SK-N-SH (cell line): ENCODE measurements around the gene CYREN. TPM values are rescaled to one million over a fixed set of nuclear protein-coding genes. Genes with fewer than 3 reads are reported as not detected.

Experiments used
- CTCF ChIA-PET: fragments of 300-600, 350-600 bp; formaldehyde crosslinking; extraction: SDS; loops from one replicate; lab custom pipeline; 2021; lab: Yijun Ruan, JAX
- POLR2A ChIA-PET: fragments of 350-600 bp; sonication (Branson Sonifier 250); formaldehyde crosslinking; extraction: SDS; loops from one replicate; lab custom pipeline; 2020; ENCODE audit warnings: antibody characterized with exemption, inconsistent platforms; lab: Yijun Ruan, JAX
- DNase-seq: peaks from one replicate; pipeline ENCODE4 v3.0.0; 2012
- H2AFZ ChIP-seq: fragments of 200-600 bp; sonication (generic); 2 replicates; pipeline ENCODE4 v1.8.1; 2016; ENCODE audit warnings: antibody characterized with exemption, mild to moderate bottlenecking, low read depth
- H3F3A ChIP-seq: fragments of 200-600 bp; sonication (generic); replicated peaks from 2 replicates; pipeline ENCODE3; 2016; ENCODE audit warnings: antibody characterized with exemption, mild to moderate bottlenecking; ENCODE audit not compliant: insufficient read depth
- H3K27ac ChIP-seq, 2 experiments: fragments of 200-500 bp in 1 of 2; fragments of 200-600 bp in 1 of 2; sonication (Bioruptor generic) in 1 of 2; sonication (generic), shearing (Covaris generic) in 1 of 2; 2 replicates each; pipeline versions ENCODE4 v1.5.1 to v1.6.1; 2014 to 2016; ENCODE audit warnings: low read depth in 2 of 2, inconsistent platforms in 1 of 2, low read length in 1 of 2, mild to moderate bottlenecking in 1 of 2, mixed read lengths in 1 of 2
- H3K27me3 ChIP-seq: fragments of 200-600 bp; sonication (generic), shearing (Covaris generic); 2 replicates; pipeline ENCODE4 v1.6.1; 2016; ENCODE audit warnings: mixed run types; ENCODE audit not compliant: insufficient read depth
- H3K36me3 ChIP-seq, 2 experiments: fragments of 200-500 bp in 1 of 2; fragments of 200-600 bp in 1 of 2; sonication (Bioruptor generic) in 1 of 2; sonication (generic) in 1 of 2; replicated peaks in 1 of 2; 2 replicates each; pipeline versions ENCODE3 to v1.5.1; 2014 to 2016; ENCODE audit warnings: low read length in 1 of 2, mild to moderate bottlenecking in 1 of 2; ENCODE audit not compliant: insufficient read depth in 2 of 2, control insufficient read depth in 1 of 2
- H3K4me1 ChIP-seq, 2 experiments: fragments of 200-500 bp in 1 of 2; fragments of 200-600 bp in 1 of 2; sonication (Bioruptor generic) in 1 of 2; sonication (generic), shearing (Covaris generic) in 1 of 2; 2 replicates each; pipeline versions ENCODE4 v1.5.1 to v1.6.1; 2014 to 2016; ENCODE audit warnings: low read depth in 1 of 2, low read length in 1 of 2, mixed run types in 1 of 2; ENCODE audit not compliant: insufficient read depth in 2 of 2, control insufficient read depth in 1 of 2
- H3K4me2 ChIP-seq: fragments of 200-600 bp; sonication (generic), shearing (Covaris generic); 2 replicates; pipeline ENCODE4 v1.6.1; 2017; ENCODE audit warnings: mixed run types
- H3K4me3 ChIP-seq, 2 experiments: fragments of 200-500 bp in 1 of 2; fragments of 200-600 bp in 1 of 2; sonication (Bioruptor generic) in 1 of 2; sonication (generic), shearing (Covaris generic) in 1 of 2; 2 replicates each; pipeline versions ENCODE4 v1.5.1 to v1.8.1; 2014 to 2016; ENCODE audit warnings: low read depth in 2 of 2, inconsistent platforms in 1 of 2, low read length in 1 of 2, mild to moderate bottlenecking in 1 of 2, mixed read lengths in 1 of 2, moderate library complexity in 1 of 2
- H3K79me2 ChIP-seq: fragments of 200-600 bp; sonication (generic); 2 replicates; pipeline ENCODE4 v1.8.1; 2017; ENCODE audit warnings: mild to moderate bottlenecking; ENCODE audit not compliant: insufficient read depth
- H3K9ac ChIP-seq: fragments of 200-600 bp; sonication (generic); 2 replicates; pipeline ENCODE4 v1.6.1; 2017; ENCODE audit warnings: mixed run types
- H3K9me2 ChIP-seq: fragments of 200-600 bp; sonication (generic); 2 replicates; pipeline ENCODE4 v1.6.1; 2017; ENCODE audit warnings: mixed run types
- H3K9me3 ChIP-seq: fragments of 200-600 bp; sonication (generic); 2 replicates; pipeline ENCODE4 v1.6.1; 2017; ENCODE audit warnings: mixed run types, mild to moderate bottlenecking, moderate library complexity
- H4K20me1 ChIP-seq: fragments of 200-600 bp; sonication (generic); 2 replicates; pipeline ENCODE4 v1.6.1; 2017; ENCODE audit warnings: mild to moderate bottlenecking, mixed run types; ENCODE audit not compliant: insufficient read depth
- CHD2 ChIP-seq: fragments of 150-350 bp; IDR thresholded peaks from 2 replicates; pipeline ENCODE4 v1.6.1; 2018; ENCODE audit warnings: low read length; ENCODE audit not compliant: partially characterized antibody
- CTCF ChIP-seq: fragments of 200-600 bp; sonication (generic); IDR thresholded peaks from 2 replicates; pipeline ENCODE4 v1.6.1; 2017; ENCODE audit warnings: antibody characterized with exemption, mild to moderate bottlenecking, moderate library complexity
- ELF1 ChIP-seq: IDR thresholded peaks from 2 replicates; pipeline ENCODE4 v1.4.0; 2012
- EP300 ChIP-seq, 2 experiments: IDR thresholded peaks; 2 replicates each; pipeline versions ENCODE4 v1.4.0 to v1.6.1; 2012; ENCODE audit warnings: borderline replicate concordance in 1 of 2, low read depth in 1 of 2, low read length in 1 of 2
- FOSL2 ChIP-seq: IDR thresholded peaks from 2 replicates; pipeline ENCODE4 v1.4.0; 2012; ENCODE audit warnings: low read depth, mild to moderate bottlenecking, moderate library complexity, borderline replicate concordance
- FOXJ3 ChIP-seq: sonication (generic); formaldehyde crosslinking; IDR thresholded peaks from 2 replicates; pipeline ENCODE4 v1.5.1; 2020; ENCODE audit warnings: mild to moderate bottlenecking, missing genetic modification reagents
- FOXM1 ChIP-seq: IDR thresholded peaks from 2 replicates; pipeline ENCODE4 v1.4.0; 2012; ENCODE audit warnings: low read depth, mild to moderate bottlenecking
- GABPA ChIP-seq: IDR thresholded peaks from 2 replicates; pipeline ENCODE4 v1.4.0; 2012; ENCODE audit warnings: low read depth, mild to moderate bottlenecking
- IRF3 ChIP-seq: fragments of 150-350 bp; IDR thresholded peaks from 2 replicates; pipeline ENCODE4 v1.6.1; 2016; ENCODE audit warnings: mild to moderate bottlenecking, low read depth, low read length
- MEF2A ChIP-seq: IDR thresholded peaks from 2 replicates; pipeline ENCODE4 v1.4.0; 2012; ENCODE audit warnings: low read depth, borderline replicate concordance
- MXI1 ChIP-seq: IDR thresholded peaks from 2 replicates; pipeline ENCODE4 v1.6.1; 2012; ENCODE audit warnings: mild to moderate bottlenecking, low read depth, low read length, improper control_type of control experiment
- NRF1 ChIP-seq: IDR thresholded peaks from 2 replicates; pipeline ENCODE4 v1.6.1; 2012; ENCODE audit warnings: low read depth, mild to moderate bottlenecking, low read length
- POLR2AphosphoS5 ChIP-seq: IDR thresholded peaks from 2 replicates; pipeline ENCODE4 v1.6.1; 2012; ENCODE audit warnings: low read depth, low read length
- RXRA ChIP-seq: IDR thresholded peaks from 2 replicates; pipeline ENCODE4 v1.4.0; 2012; ENCODE audit warnings: low read depth, mild to moderate bottlenecking, borderline replicate concordance
- SIN3A ChIP-seq: IDR thresholded peaks from 2 replicates; pipeline ENCODE4 v1.6.1; 2012; ENCODE audit warnings: low read depth, mild to moderate bottlenecking, low read length, moderate library complexity, borderline replicate concordance
- SMC3 ChIP-seq: IDR thresholded peaks from 2 replicates; pipeline ENCODE4 v1.6.1; 2012; ENCODE audit warnings: low read depth, low read length, improper control_type of control experiment
- TAF1 ChIP-seq: IDR thresholded peaks from 2 replicates; pipeline ENCODE4 v1.6.1; 2012; ENCODE audit warnings: low read depth, mild to moderate bottlenecking, low read length, moderate library complexity, borderline replicate concordance
- TCF12 ChIP-seq: IDR thresholded peaks from 2 replicates; pipeline ENCODE4 v1.4.0; 2012
- TEAD4 ChIP-seq: IDR thresholded peaks from 2 replicates; pipeline ENCODE4 v1.4.0; 2012; ENCODE audit warnings: mild to moderate bottlenecking, borderline replicate concordance; ENCODE audit not compliant: insufficient read depth
- YY1 ChIP-seq: IDR thresholded peaks from 2 replicates; pipeline ENCODE4 v1.4.0; 2012; ENCODE audit warnings: low read depth, mild to moderate bottlenecking
- WGBS: methylation state at CpG from one replicate; pipeline ENCODE4 v1.1.6; 2017; ENCODE audit warnings: low lambda C conversion rate; 5-methylcytosine and 5-hydroxymethylcytosine counted together
- polyA plus RNA-seq, 3 experiments: library from polyadenylated mRNA; depleted of rRNA; stranded (reverse); fragments of >200 nt; gene quantifications; 2 replicates each; pipeline ENCODE4 v1.2.3, GENCODE V29; 2012
- TF ChIP-seq, protein P1 (sequence below): fragments of 150-350 bp; IDR thresholded peaks from 2 replicates; pipeline ENCODE4 v1.6.1; 2017; ENCODE audit warnings: antibody characterized with exemption, low read length, low read depth, borderline replicate concordance

The CYREN gene
- polyA plus RNA-seq, 1 of the 3 experiments (the other 2 are of a cell fraction), result 53.4 TPM

GRCh38 chr7:135158141-135158655 lies 12.3 kb downstream of the CYREN start:
- Histone ChIP-seq H4K20me1 (no peaks in the 10 kb centered on the region), H2AFZ (no peak overlapping the region), H3F3A (peaks cover 6% of the 10 kb centered on the region), H3K9me2 (no peaks in the 10 kb centered on the region), H3K4me3 (no peak overlapping the region), H3K79me2 (no peaks in the 10 kb centered on the region), H3K9ac (no peak overlapping the region), H3K4me1 (peaks cover 4 to 11% of the 10 kb centered on the region in 2 experiments; a peak in 3 of 4 replicates), H3K4me2 (no peak overlapping the region), H3K27me3 (no peaks in the 10 kb centered on the region)
- ChIA-PET POLR2A (no interaction called here), CTCF (interaction anchor here (0.7 to 1.2 kb wide), 3 partner anchors 11 to 644 kb away, joined by 3 to 4 read pairs (median 3); no protein-coding TSS in a partner anchor)
- WGBS, result 100% methylated on average over 1 of the region's 1 CpG
- TF ChIP-seq GABPA (no peak), IRF3 (no peak), POLR2AphosphoS5 (no peak), FOXJ3 (CRISPR knock-in tag) (no peak), RXRA (no peak), CTCF (no peak), SIN3A (no peak), ELF1 (no peak), TEAD4 (no peak), EP300 (IDR thresholded peaks at IDR 0.05; ENCODE audit: borderline replicate concordance in 1 of 2, low read depth in 1 of 2, low read length in 1 of 2) (no peak), FOSL2 (no peak), MEF2A (no peak), TCF12 (no peak)
- TF ChIP-seq, protein P1, sequence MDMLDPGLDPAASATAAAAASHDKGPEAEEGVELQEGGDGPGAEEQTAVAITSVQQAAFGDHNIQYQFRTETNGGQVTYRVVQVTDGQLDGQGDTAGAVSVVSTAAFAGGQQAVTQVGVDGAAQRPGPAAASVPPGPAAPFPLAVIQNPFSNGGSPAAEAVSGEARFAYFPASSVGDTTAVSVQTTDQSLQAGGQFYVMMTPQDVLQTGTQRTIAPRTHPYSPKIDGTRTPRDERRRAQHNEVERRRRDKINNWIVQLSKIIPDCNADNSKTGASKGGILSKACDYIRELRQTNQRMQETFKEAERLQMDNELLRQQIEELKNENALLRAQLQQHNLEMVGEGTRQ, result no peak
- TF ChIP-seq, all 33 proteins: peak for 0
- Histone ChIP-seq H3K36me3 (peaks cover 0 to 6% of the 10 kb centered on the region in 2 experiments), H3K27ac (no peak overlapping the region), H3K9me3 (no peaks in the 10 kb centered on the region; the same call in 1 of the 2 replicates)
- no peak for DNase-seq

- no peaks in the 10 kb centered on the region for H3K79me2 ChIP-seq
- no peaks in the 10 kb centered on the region for H3K27me3 ChIP-seq
- WGBS, result 5% methylated on average over 1 of the region's 1 CpG
- POLR2A ChIA-PET, result no interaction called here
- peaks cover 4 to 11% of the 10 kb centered on the region in 2 experiments; a peak in 3 of 4 replicates for H3K4me1 ChIP-seq
- H3K4me2 ChIP-seq, result no peak overlapping the region
- H3K9ac ChIP-seq, result no peak overlapping the region
- no peaks in the 10 kb centered on the region; the same call in 1 of the 2 replicates for H3K9me3 ChIP-seq
- no peak for DNase-seq
- no peak overlapping the region for H3K27ac ChIP-seq
- H3K36me3 ChIP-seq, result no peaks in the 10 kb centered on the region
- H3K9me2 ChIP-seq, result no peaks in the 10 kb centered on the region
- H3F3A ChIP-seq, result peaks cover 6% of the 10 kb centered on the region
- H2AFZ ChIP-seq, result no peak overlapping the region
- CTCF ChIA-PET, result no interaction called here
- H4K20me1 ChIP-seq, result no peaks in the 10 kb centered on the region
- no peak overlapping the region for H3K4me3 ChIP-seq
- TF ChIP-seq TAF1 (no peak), MXI1 (no peak), FOXM1 (no peak), CHD2 (no peak), GABPA (no peak), SMC3 (no peak), TEAD4 (no peak), YY1 (no peak), NRF1 (no peak), EP300 (IDR thresholded peaks at IDR 0.05; ENCODE audit: borderline replicate concordance in 1 of 2, low read depth in 1 of 2, low read length in 1 of 2) (no peak), FOSL2 (no peak)
- TF ChIP-seq, protein P1, result no peak
These were observed 14.2 kb downstream of the CYREN start for GRCh38 chr7:135156290-135156689.
